Liver (tissue), 9 donors: ENCODE data around the gene BPGM. TPM values are rescaled to one million over a fixed set of nuclear protein-coding genes. Genes with fewer than 3 reads are reported as not detected.

Experiments
- DNase-seq: peaks from one replicate; pipeline ENCODE4 v3.0.0-alpha.2; 2017; ENCODE audit warnings: low spot score
- H3K27ac ChIP-seq, 2 donors: one replicate each; pipeline ENCODE4 v1.7.0; 2013; ENCODE audit warnings: inconsistent platforms in 2 of 2, low read length in 2 of 2, control low read depth in 1 of 2, low read depth in 1 of 2, mild to moderate bottlenecking in 1 of 2
- H3K27me3 ChIP-seq, 4 donors: one replicate each; pipeline versions ENCODE4 v1.6.1 to v1.7.0; 2013; ENCODE audit warnings: low read length in 3 of 4, inconsistent platforms in 1 of 4, mild to moderate bottlenecking in 1 of 4, moderate library complexity in 1 of 4; ENCODE audit not compliant: control insufficient read depth in 4 of 4, insufficient read depth in 4 of 4
- H3K36me3 ChIP-seq, 4 donors: one replicate each; pipeline versions ENCODE4 v1.6.1 to v1.7.0; 2013; ENCODE audit warnings: low read length in 3 of 4, mild to moderate bottlenecking in 3 of 4, low read depth in 1 of 4, moderate library complexity in 1 of 4; ENCODE audit not compliant: control insufficient read depth in 4 of 4, insufficient read depth in 3 of 4
- H3K4me1 ChIP-seq, 4 donors: one replicate each; pipeline versions ENCODE4 v1.6.1 to v1.7.0; 2013; ENCODE audit warnings: low read length in 3 of 4, mild to moderate bottlenecking in 3 of 4, moderate library complexity in 1 of 4; ENCODE audit not compliant: control insufficient read depth in 4 of 4, insufficient read depth in 4 of 4
- H3K4me3 ChIP-seq, 3 donors: one replicate each; pipeline versions ENCODE4 v1.6.1 to v1.7.0; 2013; ENCODE audit warnings: low read length in 3 of 3, control low read depth in 1 of 3, low read depth in 1 of 3, mild to moderate bottlenecking in 1 of 3
- H3K9ac ChIP-seq, 2 donors: one replicate each; pipeline ENCODE4 v1.7.0; 2013; ENCODE audit warnings: low read length in 2 of 2, mild to moderate bottlenecking in 2 of 2, moderate library complexity in 2 of 2, control low read depth in 1 of 2, low read depth in 1 of 2
- H3K9me3 ChIP-seq, 4 donors: one replicate each; pipeline versions ENCODE4 v1.6.1 to v1.7.0; 2013; ENCODE audit warnings: low read length in 3 of 4; ENCODE audit not compliant: control insufficient read depth in 4 of 4
- EGR1 ChIP-seq, 2 donors: IDR thresholded peaks; 2 replicates each; pipeline ENCODE4 v1.6.1; 2016 to 2018; ENCODE audit warnings: antibody characterized with exemption in 2 of 2, low read depth in 2 of 2
- FOXA1 ChIP-seq: IDR thresholded peaks from 2 replicates; pipeline ENCODE4 v1.6.1; 2016; ENCODE audit warnings: antibody characterized with exemption
- FOXA2 ChIP-seq: IDR thresholded peaks from 2 replicates; pipeline ENCODE4 v1.6.1; 2016; ENCODE audit warnings: antibody characterized with exemption
- GABPA ChIP-seq, 2 donors: IDR thresholded peaks in 1 of 2; conservative IDR thresholded peaks in 1 of 2; 2 replicates each; pipeline ENCODE4 v1.6.1; 2016; ENCODE audit warnings: antibody characterized with exemption in 2 of 2, mild to moderate bottlenecking in 1 of 2, moderate library complexity in 1 of 2
- HNF4A ChIP-seq, 2 donors: conservative IDR thresholded peaks; 2 replicates each; pipeline ENCODE4 v1.6.1; 2016; ENCODE audit warnings: antibody characterized with exemption in 2 of 2, mild to moderate bottlenecking in 2 of 2
- JUND ChIP-seq, 2 donors: IDR thresholded peaks; 2 replicates each; pipeline ENCODE4 v1.6.1; 2016; ENCODE audit warnings: antibody characterized with exemption in 2 of 2
- NR2F2 ChIP-seq: IDR thresholded peaks from 2 replicates; pipeline ENCODE4 v1.6.1; 2016; ENCODE audit warnings: antibody characterized with exemption
- RAD21 ChIP-seq, 2 donors: IDR thresholded peaks; 2 replicates each; pipeline ENCODE4 v1.6.1; 2016; ENCODE audit warnings: antibody characterized with exemption in 2 of 2, mild to moderate bottlenecking in 2 of 2
- RXRA ChIP-seq, 2 donors: IDR thresholded peaks; 2 replicates each; pipeline ENCODE4 v1.6.1; 2017 to 2018; ENCODE audit warnings: antibody characterized with exemption in 2 of 2, mild to moderate bottlenecking in 1 of 2
- SP1 ChIP-seq: IDR thresholded peaks from 2 replicates; pipeline ENCODE4 v1.6.1; 2018; ENCODE audit warnings: antibody characterized with exemption, mild to moderate bottlenecking
- TAF1 ChIP-seq: conservative IDR thresholded peaks from 2 replicates; pipeline ENCODE4 v1.6.1; 2016; ENCODE audit warnings: antibody characterized with exemption, mild to moderate bottlenecking
- YY1 ChIP-seq: IDR thresholded peaks from 2 replicates; pipeline ENCODE4 v1.6.1; 2016; ENCODE audit warnings: antibody characterized with exemption, mild to moderate bottlenecking
- WGBS: extraction: QIAGEN DNeasy Blood & Tissue Kit; methylation state at CpG from one replicate; pipeline ENCODE4 v1.1.7; 2013; 5-methylcytosine and 5-hydroxymethylcytosine counted together
- polyA plus RNA-seq, 2 donors: library from polyadenylated mRNA; stranded (reverse) in 1 of 2; unstranded in 1 of 2; fragments of 200-250 nt in 1 of 2; fragments of >200 nt in 1 of 2; fragmentation: Nextera tagmentation in 1 of 2; extraction: Ambion mirVana in 1 of 2; gene quantifications; one replicate each; pipeline versions ENCODE4 v1.2.1 to v1.2.3, GENCODE V29; 2013 to 2015
- total RNA-seq, 2 donors: library from RNA; depleted of rRNA; stranded (reverse); fragments of >200 nt; gene quantifications; one replicate each; pipeline ENCODE4 v1.2.3, GENCODE V29; 2014
- TF ChIP-seq, protein P1 (sequence below): IDR thresholded peaks from 2 replicates; pipeline ENCODE4 v1.6.1; 2016; ENCODE audit warnings: antibody characterized with exemption
- TF ChIP-seq, protein P2 (sequence below): IDR thresholded peaks from 2 replicates; pipeline ENCODE4 v1.6.1; 2016; ENCODE audit warnings: antibody characterized with exemption, mild to moderate bottlenecking
- TF ChIP-seq, protein P3 (sequence below): fragments of 150-350 bp; IDR thresholded peaks from 2 replicates; pipeline ENCODE4 v1.5.1; 2017; ENCODE audit warnings: improper control_type of control experiment, low read depth, low read length; ENCODE audit not compliant: missing input control
- TF ChIP-seq, protein P4 (sequence below): IDR thresholded peaks from 2 replicates; pipeline ENCODE4 v1.6.1; 2016; ENCODE audit warnings: antibody characterized with exemption
- donor health status: healthy.
- donor health status: healthy.
- donor health status: healthy.
- donor health status: healthy.
- donor health status: healthy.

Gene BPGM
- total and polyA plus RNA-seq, 4 donors: 6.1 to 250 (median 7.6) TPM

DNA sequence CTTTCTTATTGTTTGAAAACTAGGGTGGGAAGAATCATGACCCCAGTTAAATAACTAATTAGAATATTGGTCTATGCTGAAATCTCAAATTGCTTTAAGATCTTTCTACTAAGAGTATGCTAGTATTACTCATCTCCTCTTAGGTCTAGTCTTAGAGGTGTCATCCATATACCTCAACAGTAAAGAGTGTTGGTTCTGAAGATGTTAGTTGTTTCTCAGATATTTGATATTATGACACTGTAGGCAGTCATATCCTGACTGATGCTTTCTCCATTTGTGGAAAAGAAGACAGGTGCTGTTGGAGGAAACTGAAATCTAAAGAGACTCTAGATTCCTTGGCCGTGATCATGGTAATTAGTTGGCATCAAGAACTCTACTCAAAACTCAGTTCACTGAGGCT is 21.2 kb downstream of the BPGM start:
- Histone ChIP-seq H3K27me3 (no peaks in the 10 kb centered on the region), H3K4me3 (no peak overlapping the region), H3K9me3 (no peaks in the 10 kb centered on the region), H3K36me3 (peaks cover 0 to 3% (median 0%) of the 10 kb centered on the region in 4 donors), H3K27ac (no peak overlapping the region), H3K9ac (no peak overlapping the region), H3K4me1 (no peaks in the 10 kb centered on the region)
- DNase-seq: no peak
- no peak for TF ChIP-seq YY1
- WGBS: 100% methylated on average over 1 of the region's 1 CpG

DNA sequence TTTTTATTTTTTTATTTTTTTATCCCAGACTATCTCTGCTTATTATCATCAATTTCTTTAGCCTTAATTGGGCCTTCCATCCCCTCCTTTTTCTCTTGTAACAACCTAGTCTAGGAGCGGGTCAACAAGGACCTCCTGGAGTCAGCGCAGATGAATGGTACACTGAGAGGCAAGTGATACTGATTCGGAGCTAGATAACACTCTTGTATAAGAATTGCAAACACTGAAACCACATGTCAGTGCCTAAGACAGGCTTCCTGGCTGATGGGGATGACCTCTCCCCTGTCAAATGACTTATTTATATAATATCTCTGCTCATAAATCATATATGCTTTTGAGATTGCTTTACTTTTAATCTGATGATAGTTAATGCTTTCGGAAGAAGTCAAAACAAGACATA is 22.7 kb downstream of the BPGM start:
- no peak for DNase-seq
- Histone ChIP-seq H3K36me3 (peaks cover 0 to 3% (median 0%) of the 10 kb centered on the region in 4 donors), H3K9me3 (no peaks in the 10 kb centered on the region), H3K27ac (no peak overlapping the region), H3K9ac (no peak overlapping the region), H3K4me3 (no peak overlapping the region), H3K27me3 (no peaks in the 10 kb centered on the region), H3K4me1 (no peaks in the 10 kb centered on the region)
- WGBS: 92% methylated on average over 4 of the region's 4 CpGs
- TF ChIP-seq, protein P1, sequence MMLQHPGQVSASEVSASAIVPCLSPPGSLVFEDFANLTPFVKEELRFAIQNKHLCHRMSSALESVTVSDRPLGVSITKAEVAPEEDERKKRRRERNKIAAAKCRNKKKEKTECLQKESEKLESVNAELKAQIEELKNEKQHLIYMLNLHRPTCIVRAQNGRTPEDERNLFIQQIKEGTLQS: no peak
- TF ChIP-seq EGR1 (IDR thresholded peaks at IDR 0.05; ENCODE audit: low read depth in 2 of 2) (no peak), FOXA2 (no peak), TAF1 (no peak), HNF4A (conservative IDR thresholded peaks at IDR 0.05) (no peak), JUND (IDR thresholded peaks at IDR 0.05) (no peak)
- TF ChIP-seq, protein P2, sequence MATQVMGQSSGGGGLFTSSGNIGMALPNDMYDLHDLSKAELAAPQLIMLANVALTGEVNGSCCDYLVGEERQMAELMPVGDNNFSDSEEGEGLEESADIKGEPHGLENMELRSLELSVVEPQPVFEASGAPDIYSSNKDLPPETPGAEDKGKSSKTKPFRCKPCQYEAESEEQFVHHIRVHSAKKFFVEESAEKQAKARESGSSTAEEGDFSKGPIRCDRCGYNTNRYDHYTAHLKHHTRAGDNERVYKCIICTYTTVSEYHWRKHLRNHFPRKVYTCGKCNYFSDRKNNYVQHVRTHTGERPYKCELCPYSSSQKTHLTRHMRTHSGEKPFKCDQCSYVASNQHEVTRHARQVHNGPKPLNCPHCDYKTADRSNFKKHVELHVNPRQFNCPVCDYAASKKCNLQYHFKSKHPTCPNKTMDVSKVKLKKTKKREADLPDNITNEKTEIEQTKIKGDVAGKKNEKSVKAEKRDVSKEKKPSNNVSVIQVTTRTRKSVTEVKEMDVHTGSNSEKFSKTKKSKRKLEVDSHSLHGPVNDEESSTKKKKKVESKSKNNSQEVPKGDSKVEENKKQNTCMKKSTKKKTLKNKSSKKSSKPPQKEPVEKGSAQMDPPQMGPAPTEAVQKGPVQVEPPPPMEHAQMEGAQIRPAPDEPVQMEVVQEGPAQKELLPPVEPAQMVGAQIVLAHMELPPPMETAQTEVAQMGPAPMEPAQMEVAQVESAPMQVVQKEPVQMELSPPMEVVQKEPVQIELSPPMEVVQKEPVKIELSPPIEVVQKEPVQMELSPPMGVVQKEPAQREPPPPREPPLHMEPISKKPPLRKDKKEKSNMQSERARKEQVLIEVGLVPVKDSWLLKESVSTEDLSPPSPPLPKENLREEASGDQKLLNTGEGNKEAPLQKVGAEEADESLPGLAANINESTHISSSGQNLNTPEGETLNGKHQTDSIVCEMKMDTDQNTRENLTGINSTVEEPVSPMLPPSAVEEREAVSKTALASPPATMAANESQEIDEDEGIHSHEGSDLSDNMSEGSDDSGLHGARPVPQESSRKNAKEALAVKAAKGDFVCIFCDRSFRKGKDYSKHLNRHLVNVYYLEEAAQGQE: no peak
- TF ChIP-seq, protein P3, sequence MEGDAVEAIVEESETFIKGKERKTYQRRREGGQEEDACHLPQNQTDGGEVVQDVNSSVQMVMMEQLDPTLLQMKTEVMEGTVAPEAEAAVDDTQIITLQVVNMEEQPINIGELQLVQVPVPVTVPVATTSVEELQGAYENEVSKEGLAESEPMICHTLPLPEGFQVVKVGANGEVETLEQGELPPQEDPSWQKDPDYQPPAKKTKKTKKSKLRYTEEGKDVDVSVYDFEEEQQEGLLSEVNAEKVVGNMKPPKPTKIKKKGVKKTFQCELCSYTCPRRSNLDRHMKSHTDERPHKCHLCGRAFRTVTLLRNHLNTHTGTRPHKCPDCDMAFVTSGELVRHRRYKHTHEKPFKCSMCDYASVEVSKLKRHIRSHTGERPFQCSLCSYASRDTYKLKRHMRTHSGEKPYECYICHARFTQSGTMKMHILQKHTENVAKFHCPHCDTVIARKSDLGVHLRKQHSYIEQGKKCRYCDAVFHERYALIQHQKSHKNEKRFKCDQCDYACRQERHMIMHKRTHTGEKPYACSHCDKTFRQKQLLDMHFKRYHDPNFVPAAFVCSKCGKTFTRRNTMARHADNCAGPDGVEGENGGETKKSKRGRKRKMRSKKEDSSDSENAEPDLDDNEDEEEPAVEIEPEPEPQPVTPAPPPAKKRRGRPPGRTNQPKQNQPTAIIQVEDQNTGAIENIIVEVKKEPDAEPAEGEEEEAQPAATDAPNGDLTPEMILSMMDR: no peak

DNA sequence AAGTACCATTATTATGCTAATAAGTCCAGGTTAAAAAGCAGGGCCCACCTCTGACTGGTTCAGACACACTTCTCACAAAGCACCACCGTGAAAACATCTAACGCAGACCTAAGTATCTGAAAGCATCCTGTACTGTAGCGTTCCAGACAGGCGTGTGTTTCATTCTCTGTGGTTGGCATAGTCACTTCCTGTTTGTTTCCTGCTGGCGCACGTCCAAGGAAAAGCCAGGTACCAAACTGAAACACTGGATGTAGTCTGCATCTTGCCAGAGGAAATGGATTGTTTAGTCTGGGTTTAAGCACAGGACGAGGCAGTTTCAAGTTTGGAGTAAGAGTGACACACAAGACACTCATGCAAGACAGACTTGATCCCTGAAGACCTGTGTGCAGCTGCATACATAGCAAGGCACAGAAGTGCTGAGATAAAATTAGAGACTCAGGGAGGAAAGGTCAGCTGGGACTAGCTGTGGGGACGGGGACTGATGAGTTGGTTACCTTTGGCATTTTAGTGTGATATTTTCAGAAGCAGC is 23.3 kb downstream of the BPGM start:
- no peaks in the 10 kb centered on the region for H3K27me3 ChIP-seq
- no peaks in the 10 kb centered on the region for H3K9me3 ChIP-seq
- TF ChIP-seq RXRA (IDR thresholded peaks at IDR 0.05) (no peak), FOXA1 (no peak), RAD21 (IDR thresholded peaks at IDR 0.05) (no peak), EGR1 (IDR thresholded peaks at IDR 0.05; ENCODE audit: low read depth in 2 of 2) (no peak), SP1 (no peak), NR2F2 (no peak), TAF1 (no peak), HNF4A (conservative IDR thresholded peaks at IDR 0.05) (no peak), YY1 (no peak), JUND (IDR thresholded peaks at IDR 0.05) (no peak), GABPA (IDR thresholded peaks at IDR 0.05 in 1 of 2, conservative IDR thresholded peaks at IDR 0.05 in 1 of 2) (no peak)
- TF ChIP-seq, protein P2: no peak
- TF ChIP-seq, protein P1: no peak
- TF ChIP-seq, protein P4, sequence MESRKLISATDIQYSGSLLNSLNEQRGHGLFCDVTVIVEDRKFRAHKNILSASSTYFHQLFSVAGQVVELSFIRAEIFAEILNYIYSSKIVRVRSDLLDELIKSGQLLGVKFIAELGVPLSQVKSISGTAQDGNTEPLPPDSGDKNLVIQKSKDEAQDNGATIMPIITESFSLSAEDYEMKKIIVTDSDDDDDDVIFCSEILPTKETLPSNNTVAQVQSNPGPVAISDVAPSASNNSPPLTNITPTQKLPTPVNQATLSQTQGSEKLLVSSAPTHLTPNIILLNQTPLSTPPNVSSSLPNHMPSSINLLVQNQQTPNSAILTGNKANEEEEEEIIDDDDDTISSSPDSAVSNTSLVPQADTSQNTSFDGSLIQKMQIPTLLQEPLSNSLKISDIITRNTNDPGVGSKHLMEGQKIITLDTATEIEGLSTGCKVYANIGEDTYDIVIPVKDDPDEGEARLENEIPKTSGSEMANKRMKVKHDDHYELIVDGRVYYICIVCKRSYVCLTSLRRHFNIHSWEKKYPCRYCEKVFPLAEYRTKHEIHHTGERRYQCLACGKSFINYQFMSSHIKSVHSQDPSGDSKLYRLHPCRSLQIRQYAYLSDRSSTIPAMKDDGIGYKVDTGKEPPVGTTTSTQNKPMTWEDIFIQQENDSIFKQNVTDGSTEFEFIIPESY: no peak
- WGBS: 53% methylated on average over 8 of the region's 8 CpGs
- no peak overlapping the region for H3K4me3 ChIP-seq
- no peaks in the 10 kb centered on the region for H3K36me3 ChIP-seq
- no peak for DNase-seq
- H3K27ac ChIP-seq: no peak overlapping the region
- H3K9ac ChIP-seq: no peak overlapping the region
- no peaks in the 10 kb centered on the region for H3K4me1 ChIP-seq
